LNCAP (cell line): ENCODE measurements around the gene NACC2.

ENCODE experiments used
- TF ChIP-seq, protein P1 (sequence below): fragments of 450-650 bp; IDR thresholded peaks from 2 replicates; pipeline ENCODE4 v1.5.1; 2017; ENCODE audit warnings: mild to moderate bottlenecking

NACC2 gene

DNA sequence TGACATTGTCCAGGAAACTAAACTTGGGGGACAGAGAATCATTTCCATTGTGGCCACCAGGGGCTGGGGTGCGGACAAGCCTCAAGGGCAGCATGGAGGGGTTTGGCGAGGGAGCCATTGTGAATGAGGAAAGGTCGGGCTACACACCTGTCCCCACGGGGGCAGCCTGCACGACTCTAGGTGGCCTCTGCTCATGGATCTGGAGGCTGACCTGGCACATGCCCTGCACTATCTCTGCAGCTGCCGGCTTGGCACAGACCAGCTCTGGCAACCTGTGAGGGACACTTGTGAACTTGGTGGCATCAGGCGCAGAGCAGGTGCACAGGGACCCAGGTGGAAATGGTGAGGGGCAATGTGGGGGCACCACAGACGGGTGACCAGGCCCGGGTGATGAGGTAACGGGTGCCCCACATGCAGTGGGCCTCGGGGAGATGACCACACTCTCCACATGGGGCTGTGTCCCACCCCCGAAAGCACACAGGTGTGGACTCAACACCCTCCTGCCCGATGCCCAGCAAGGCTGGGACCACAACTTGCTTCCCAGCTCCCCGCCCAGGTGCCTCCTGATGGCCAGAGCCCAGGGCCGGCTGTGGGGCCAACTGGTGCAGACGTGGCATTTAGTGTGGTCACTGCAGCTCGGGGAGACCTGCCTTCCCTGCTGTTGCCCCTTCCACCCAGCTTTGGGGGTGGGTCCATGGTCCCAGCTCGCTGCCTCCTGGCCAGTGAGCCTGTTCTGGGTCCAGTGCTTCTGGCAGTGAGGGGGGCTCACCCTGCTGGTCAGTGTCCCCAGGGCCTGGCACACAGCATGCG is 73.0 kb downstream of the NACC2 start:
- TF ChIP-seq, protein P1, sequence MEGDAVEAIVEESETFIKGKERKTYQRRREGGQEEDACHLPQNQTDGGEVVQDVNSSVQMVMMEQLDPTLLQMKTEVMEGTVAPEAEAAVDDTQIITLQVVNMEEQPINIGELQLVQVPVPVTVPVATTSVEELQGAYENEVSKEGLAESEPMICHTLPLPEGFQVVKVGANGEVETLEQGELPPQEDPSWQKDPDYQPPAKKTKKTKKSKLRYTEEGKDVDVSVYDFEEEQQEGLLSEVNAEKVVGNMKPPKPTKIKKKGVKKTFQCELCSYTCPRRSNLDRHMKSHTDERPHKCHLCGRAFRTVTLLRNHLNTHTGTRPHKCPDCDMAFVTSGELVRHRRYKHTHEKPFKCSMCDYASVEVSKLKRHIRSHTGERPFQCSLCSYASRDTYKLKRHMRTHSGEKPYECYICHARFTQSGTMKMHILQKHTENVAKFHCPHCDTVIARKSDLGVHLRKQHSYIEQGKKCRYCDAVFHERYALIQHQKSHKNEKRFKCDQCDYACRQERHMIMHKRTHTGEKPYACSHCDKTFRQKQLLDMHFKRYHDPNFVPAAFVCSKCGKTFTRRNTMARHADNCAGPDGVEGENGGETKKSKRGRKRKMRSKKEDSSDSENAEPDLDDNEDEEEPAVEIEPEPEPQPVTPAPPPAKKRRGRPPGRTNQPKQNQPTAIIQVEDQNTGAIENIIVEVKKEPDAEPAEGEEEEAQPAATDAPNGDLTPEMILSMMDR: no peak

DNA sequence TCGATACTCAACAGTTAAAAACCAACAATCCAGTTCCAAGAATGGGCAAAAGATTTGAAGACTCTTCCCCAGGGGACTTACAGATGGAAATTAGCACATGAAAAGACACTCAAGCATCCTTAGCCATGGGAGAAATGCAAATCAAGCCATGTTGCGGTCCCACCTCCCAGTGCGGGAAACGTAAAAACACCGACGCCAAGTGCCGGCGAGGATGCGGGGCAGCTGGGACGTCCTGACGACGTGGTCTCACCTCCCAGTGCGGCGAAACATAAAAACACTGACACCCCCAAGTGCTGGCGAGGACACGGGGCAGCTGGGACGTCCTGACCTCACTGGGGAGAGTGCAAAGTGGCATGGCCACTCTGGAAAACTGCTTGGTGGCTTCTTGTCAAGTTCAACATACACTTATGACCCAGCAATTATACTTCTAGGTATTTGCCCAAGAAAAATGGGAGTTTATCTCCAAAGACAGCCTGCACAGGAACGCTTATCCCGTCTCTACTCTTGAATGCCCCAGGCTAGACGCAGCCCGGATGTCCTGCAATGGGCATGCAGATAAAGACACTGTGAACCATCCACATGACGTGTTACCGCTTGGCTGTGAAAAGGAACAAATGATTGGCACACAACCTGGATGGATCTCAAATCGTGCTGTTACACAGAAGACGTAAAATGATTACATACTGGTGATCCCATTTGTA is 73.8 kb downstream of the NACC2 start:
- TF ChIP-seq, protein P1: no peak

DNA sequence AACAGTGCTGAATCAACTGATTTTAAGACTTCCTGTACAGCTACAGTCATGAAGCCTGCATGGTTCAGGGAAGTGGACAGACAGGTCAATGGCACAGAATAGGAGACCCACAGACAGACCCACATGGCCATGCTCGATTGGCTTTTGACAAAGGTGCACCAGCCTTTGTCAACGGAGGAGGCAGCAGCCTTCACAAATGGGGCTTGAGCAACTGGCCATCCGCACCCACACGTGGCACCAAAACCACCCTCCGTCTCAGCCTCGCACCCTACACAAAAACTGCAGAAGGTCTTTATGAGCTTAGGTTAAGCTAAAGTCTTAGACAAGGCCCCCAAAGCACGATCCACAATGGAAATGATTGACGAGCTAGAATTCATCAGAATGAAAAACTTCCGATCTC is 74.4 kb downstream of the NACC2 start:
- TF ChIP-seq, protein P1: no peak

DNA sequence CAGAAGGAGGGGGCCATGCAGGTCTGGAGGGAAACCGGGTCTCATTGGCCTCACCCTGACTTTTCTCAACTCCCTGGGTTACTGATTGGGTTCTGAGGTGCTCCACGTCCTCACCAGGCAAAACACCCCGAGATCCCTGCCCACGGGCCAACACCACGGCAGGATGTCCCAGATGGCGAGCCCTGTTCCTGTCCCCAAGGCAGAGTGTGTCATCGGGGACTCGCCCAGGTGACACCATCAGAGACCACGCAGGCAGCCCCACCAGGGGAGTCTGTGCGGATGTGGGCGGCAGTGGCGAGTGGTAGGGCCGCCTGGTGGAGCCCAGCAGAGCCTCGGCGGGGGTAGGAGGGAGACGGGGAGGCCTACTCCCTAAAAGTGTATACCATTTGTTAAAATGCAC is 74.9 kb downstream of the NACC2 start:
- TF ChIP-seq, protein P1: no peak

DNA sequence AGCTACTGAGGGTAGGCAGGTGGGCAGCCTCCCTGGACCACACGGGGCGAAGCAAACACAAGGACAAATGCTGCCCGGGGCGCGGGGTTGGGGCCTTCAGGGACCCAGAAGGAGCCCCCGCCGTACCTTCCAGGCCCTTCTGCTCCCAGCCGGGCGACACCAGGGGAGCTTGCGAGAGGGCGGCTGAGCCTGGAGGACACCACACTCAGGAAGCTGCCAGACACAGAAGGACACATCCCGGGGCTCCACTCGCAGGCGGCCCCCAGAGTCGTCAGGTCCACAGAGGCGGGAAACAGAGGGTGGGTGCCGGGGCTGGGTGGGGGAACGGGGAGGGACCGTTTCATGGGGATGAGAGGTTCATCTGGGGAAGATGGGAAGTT is 75.4 kb downstream of the NACC2 start:
- TF ChIP-seq, protein P1: no peak

DNA sequence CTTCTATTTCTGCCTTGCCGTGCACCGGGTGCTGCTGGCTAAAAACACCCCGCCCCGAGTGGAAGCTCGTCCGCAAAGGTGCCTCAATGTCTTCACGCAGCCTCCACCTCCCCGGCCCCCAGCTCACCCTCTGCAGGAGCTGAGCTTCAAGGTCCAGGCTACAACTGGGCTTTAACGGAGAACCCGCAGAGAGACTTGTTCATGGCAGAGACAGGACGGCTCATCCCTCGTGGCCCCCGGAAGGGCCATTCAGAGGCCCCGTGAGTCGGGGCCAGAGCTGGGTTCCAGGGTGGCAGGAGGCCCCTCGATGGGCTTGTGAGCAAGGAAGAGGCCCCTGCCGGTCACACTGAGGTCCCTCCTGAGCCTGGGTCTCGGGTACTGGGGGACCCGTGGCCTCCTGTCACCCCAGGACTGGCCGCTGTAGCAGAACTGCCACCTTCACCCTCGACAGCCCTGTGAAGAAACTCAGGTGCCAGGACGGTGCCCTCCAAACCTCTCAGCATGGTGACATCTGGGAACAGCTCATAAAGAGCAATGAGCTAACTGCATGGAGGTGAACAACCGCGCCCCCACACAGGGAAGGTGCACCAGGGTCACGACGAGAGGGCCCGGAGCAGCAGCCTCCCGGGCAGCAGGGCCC is 75.9 kb downstream of the NACC2 start:
- TF ChIP-seq, protein P1: no peak

DNA sequence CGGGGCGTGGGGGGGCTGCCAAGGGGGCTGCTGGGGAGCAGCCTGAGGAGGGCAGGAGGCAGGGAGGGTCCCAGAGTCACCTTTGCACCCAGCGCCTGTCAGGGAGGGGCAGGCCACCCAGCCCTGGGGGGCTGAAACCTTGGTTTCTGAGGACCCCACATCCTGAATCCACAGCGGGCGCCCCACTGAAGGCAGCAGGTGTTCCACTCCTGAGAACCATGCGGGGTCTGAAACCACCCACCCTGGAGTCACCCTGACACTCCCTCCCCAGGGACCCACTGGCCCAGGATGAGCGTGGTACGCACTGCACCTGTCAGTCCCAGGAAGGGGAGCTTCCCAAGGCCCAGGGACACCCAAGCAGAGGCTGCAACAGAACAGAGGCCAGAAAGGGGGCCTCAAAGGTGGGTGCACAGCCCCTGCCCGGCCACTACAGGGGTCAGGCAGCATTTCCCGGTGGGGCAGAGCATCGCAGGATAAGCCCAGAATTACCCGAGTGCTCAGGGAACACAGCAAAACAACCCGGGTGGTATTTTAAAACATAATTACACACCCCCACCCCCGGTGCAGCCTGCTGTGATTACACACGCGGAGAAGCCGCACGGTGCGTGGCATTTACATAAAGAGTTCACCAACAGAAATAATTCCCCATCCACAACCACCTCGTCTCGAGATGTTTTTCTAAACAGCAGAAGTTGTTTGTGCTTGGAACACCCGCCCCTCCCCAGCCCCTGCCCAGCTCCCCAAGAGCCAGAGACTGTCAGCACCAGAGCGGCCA is 76.6 kb downstream of the NACC2 start:
- TF ChIP-seq, protein P1: no peak
